Activated naive CD4-positive, alpha-beta T cell treated with anti-CD3 and anti-CD28 coated beads, Interleukin-2, amount 50 U/mL, for 72 hours (primary cell): ENCODE data around the gene CELF2. TPM values are rescaled to one million over a fixed set of nuclear protein-coding genes. Genes with fewer than 3 reads are reported as not detected.

Experiments
- ATAC-seq, 2 donors: fragments of 150-1000 bp; cut with Tn5 transposase; 2 replicates each; pipeline ENCODE4 v1.10.0; 2021; ENCODE audit warnings: mild to moderate bottlenecking in 2 of 2, moderate library complexity in 2 of 2
- DNase-seq, 2 donors: peaks; one replicate each; pipeline ENCODE4 v3.0.0; 2021 to 2022; ENCODE audit warnings: low spot score in 2 of 2
- H3K27ac Mint-ChIP-seq, 2 donors: one replicate each; pipeline ENCODE4 v1.8.0; 2022; ENCODE audit warnings: mild to moderate bottlenecking in 2 of 2, mixed read lengths in 2 of 2
- H3K36me3 Mint-ChIP-seq, 2 donors: one replicate each; pipeline ENCODE4 v1.8.0; 2022; ENCODE audit warnings: mixed read lengths in 2 of 2
- H3K9me3 Mint-ChIP-seq, 2 donors: one replicate each; pipeline ENCODE4 v1.8.0; 2022; ENCODE audit warnings: mixed read lengths in 2 of 2
- total RNA-seq, 2 donors: library from RNA; stranded (reverse); gene quantifications; one replicate each; pipeline ENCODE4 v1.2.3, GENCODE V29; 2022

The CELF2 gene
- total RNA-seq, 2 donors from 2014 or later = 95.0 to 120 TPM

GRCh38 chr10:11227103-11227502 lies 209.4 kb downstream of the CELF2 start:
- peaks cover 26 to 56% of the 10 kb centered on the region in 2 donors for H3K36me3 Mint-ChIP-seq

DNA sequence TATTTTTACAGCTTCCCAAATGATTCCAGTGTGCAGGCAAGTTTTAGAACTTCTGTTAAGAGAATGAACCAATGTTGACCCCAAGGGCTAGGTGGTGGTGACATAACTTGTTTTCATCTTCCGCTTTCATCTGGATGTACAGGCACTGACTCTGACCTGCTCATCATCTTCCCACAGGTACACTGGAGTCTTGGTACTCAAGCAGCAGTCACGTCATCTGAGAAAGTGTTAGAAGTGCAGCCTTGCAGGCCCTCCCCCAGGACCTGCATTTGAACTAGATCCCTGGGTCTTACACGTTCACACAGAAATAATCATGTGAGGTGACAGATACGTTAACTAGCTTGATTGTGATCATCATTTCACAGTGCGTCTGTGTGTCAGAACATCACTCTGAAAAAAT lies 212.2 kb downstream of the CELF2 start:
- ATAC-seq (no peak), DNase-seq (no peak)
- peaks cover 23 to 53% of the 10 kb centered on the region in 2 donors for H3K36me3 Mint-ChIP-seq
- H3K27ac Mint-ChIP-seq = peak overlapping the region; percentile 37 to 97
- H3K9me3 Mint-ChIP-seq = no peaks in the 10 kb centered on the region

More at GRCh38 chr10:11227103-11227502, 209.4 kb downstream of the CELF2 start:
- Mint-ChIP-seq H3K27ac (peak overlapping the region; percentile 93 to 98), H3K9me3 (no peaks in the 10 kb centered on the region)
- no peak for DNase-seq
- peak in 1 of 2 donors; percentile 20 for ATAC-seq

- Mint-ChIP-seq H3K27ac (peak overlapping the region; percentile 96 to 97), H3K9me3 (no peaks in the 10 kb centered on the region), H3K36me3 (peaks cover 23 to 45% of the 10 kb centered on the region in 2 donors)
- DNase-seq (no peak), ATAC-seq (no peak)
Observed at GRCh38 chr10:11230498-11231167, 213.0 kb downstream of the CELF2 start.

DNA sequence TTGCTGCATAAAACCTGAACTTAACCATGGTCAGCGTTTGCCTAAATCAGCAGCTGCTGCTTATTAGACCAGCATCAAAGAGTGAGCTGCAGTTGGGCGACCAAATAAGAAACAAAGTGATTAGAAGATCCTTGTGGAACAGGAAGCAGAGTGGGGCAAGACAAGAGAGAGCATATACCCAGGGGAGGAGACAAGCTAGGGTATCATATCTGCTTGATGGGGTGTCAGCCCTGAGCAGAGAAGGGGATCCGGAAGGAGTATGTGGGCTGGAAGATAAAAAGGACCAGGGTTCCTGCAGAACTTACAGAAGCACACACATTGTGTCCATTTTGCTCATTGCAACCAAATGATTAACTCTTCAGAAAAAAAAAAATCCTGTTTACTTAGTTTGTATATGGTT lies 213.6 kb downstream of the CELF2 start:
- Mint-ChIP-seq H3K9me3 (no peaks in the 10 kb centered on the region), H3K36me3 (peaks cover 24 to 39% of the 10 kb centered on the region in 2 donors), H3K27ac (peak overlapping the region; percentile 96 to 97)
- ATAC-seq (no peak), DNase-seq (no peak)

DNA sequence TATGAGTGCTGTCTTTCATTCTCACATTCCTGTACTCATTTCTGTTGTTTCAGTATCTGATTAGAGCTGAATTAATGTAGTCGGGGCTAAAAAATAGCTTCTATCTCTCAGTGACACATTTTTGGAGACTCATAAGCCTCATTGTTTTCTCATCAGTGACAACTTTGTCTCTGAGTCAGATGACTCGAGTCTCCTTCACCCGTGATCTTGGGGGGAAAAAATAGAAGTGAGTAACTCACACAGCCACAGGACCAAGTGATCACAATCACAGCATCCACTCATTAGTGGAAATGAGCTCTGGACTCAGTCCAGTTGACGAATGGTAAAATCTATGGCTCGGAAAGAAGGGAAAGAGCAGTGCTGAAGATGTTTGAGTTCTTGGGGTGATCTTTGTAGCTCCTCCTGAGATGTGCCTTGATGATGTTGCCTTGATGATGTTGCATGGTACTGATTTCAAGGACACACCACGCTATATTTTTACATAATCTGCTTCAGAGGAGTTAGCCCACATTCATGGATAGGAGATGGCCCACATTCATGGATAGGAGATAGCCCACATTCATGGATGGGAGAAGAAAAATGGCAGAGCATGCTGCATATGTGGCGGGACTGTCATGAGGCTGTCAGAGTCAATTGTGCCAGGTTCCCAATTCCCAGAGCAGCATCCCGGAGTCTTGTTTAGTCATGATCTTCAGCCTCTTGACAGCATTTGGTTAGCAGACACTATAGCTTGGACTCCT lies 214.7 kb downstream of the CELF2 start:
- no peaks in the 10 kb centered on the region for H3K9me3 Mint-ChIP-seq
- H3K27ac Mint-ChIP-seq = peak overlapping the region; percentile 96 to 97
- ATAC-seq (peak; percentile 69 to 75), DNase-seq (peak in 1 of 2 donors; percentile 35)
- H3K36me3 Mint-ChIP-seq = peaks cover 30 to 48% of the 10 kb centered on the region in 2 donors

- peaks cover 27 to 41% of the 10 kb centered on the region in 2 donors for H3K36me3 Mint-ChIP-seq
- ATAC-seq (peak; percentile 8 to 18), DNase-seq (no peak)
- H3K9me3 Mint-ChIP-seq = no peaks in the 10 kb centered on the region
- peak overlapping the region; percentile 96 to 97 for H3K27ac Mint-ChIP-seq
Observed at GRCh38 chr10:11234857-11235531, 217.3 kb downstream of the CELF2 start.

DNA sequence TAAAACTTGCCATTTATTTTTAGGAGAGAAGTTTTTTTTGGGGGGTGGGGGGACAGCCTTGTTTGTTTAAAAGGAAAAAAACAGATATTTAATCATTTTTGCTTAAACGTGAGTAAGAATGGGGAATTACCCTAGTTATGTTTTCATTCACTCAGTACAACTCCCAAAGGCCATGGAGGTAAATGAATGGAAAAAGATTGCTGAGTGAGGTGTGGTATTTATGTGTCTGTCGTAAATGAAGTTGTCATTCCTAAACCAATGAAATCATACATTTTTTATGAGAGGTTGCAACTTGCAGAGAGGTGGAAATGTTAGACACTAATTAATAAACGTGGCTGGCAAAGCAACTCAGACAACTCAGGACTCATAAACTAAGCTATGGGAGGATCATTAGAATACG lies 218.1 kb downstream of the CELF2 start:
- DNase-seq = no peak
- peaks cover 21 to 37% of the 10 kb centered on the region in 2 donors for H3K36me3 Mint-ChIP-seq
- H3K27ac Mint-ChIP-seq = peak overlapping the region; percentile 96 to 97
- ATAC-seq = peak; percentile 55 to 63
- no peaks in the 10 kb centered on the region for H3K9me3 Mint-ChIP-seq

GRCh38 chr10:11236234-11236633 lies 218.6 kb downstream of the CELF2 start:
- ATAC-seq (peak; percentile 37 to 68), DNase-seq (no peak)
- H3K27ac Mint-ChIP-seq = peak overlapping the region; percentile 96 to 97
- no peaks in the 10 kb centered on the region for H3K9me3 Mint-ChIP-seq
- peaks cover 18 to 37% of the 10 kb centered on the region in 2 donors for H3K36me3 Mint-ChIP-seq

GRCh38 chr10:11237571-11237970 lies 219.9 kb downstream of the CELF2 start:
- DNase-seq = no peak
- H3K36me3 Mint-ChIP-seq = peaks cover 19 to 37% of the 10 kb centered on the region in 2 donors

DNA sequence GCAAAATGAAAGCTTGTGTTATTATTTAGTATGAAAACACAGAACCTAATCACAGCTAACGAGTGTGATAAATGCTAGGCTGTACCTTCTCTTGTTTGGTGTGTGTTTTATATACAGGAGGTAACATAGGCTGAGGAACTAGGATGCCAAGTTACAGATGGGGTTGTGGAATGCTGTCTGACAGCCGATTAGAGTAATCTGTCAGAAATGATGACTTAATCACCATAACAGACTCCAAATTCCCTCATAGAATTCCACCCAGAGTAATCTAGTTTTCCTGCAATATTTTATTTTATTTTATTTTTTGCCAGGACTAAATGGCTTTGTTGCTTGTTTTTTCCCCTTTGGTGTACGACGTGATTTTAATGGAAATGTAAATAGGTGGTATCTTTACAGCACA lies 221.2 kb downstream of the CELF2 start:
- H3K36me3 Mint-ChIP-seq = peaks cover 13 to 33% of the 10 kb centered on the region in 2 donors

More at GRCh38 chr10:11237571-11237970, 219.9 kb downstream of the CELF2 start:
- ATAC-seq = peak in 1 of 2 donors; percentile 52
- Mint-ChIP-seq H3K27ac (peak overlapping the region; percentile 96 to 97), H3K9me3 (no peaks in the 10 kb centered on the region)

DNA sequence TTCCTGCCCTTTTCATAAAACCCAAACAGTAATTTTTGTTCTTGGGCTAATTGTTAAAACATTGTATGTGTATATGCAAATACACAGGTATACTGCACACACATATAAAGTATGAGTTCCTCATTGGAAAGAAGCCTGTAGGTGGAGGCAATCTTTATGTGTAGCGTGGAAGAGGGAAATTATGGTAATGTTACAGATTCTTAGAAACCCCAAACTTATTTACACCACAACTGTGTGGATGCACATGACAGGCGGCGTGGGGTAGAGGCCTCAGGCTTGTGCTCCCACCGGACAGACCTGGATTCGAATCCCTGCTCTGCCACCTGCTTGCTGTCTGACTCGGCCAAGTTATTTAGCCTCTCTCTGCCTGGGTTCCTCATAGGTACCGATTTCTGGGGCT lies 223.0 kb downstream of the CELF2 start:
- no peak for ATAC-seq
- H3K9me3 Mint-ChIP-seq = no peaks in the 10 kb centered on the region
- peak overlapping the region in 1 of 2 donors; percentile 72 for H3K27ac Mint-ChIP-seq
- no peak for DNase-seq
- H3K36me3 Mint-ChIP-seq = peaks cover 13 to 30% of the 10 kb centered on the region in 2 donors

More for the DNA sequence above, 221.2 kb downstream of the CELF2 start:
- DNase-seq = no peak
- Mint-ChIP-seq H3K9me3 (no peaks in the 10 kb centered on the region), H3K27ac (no peak overlapping the region)
- ATAC-seq = no peak

DNA sequence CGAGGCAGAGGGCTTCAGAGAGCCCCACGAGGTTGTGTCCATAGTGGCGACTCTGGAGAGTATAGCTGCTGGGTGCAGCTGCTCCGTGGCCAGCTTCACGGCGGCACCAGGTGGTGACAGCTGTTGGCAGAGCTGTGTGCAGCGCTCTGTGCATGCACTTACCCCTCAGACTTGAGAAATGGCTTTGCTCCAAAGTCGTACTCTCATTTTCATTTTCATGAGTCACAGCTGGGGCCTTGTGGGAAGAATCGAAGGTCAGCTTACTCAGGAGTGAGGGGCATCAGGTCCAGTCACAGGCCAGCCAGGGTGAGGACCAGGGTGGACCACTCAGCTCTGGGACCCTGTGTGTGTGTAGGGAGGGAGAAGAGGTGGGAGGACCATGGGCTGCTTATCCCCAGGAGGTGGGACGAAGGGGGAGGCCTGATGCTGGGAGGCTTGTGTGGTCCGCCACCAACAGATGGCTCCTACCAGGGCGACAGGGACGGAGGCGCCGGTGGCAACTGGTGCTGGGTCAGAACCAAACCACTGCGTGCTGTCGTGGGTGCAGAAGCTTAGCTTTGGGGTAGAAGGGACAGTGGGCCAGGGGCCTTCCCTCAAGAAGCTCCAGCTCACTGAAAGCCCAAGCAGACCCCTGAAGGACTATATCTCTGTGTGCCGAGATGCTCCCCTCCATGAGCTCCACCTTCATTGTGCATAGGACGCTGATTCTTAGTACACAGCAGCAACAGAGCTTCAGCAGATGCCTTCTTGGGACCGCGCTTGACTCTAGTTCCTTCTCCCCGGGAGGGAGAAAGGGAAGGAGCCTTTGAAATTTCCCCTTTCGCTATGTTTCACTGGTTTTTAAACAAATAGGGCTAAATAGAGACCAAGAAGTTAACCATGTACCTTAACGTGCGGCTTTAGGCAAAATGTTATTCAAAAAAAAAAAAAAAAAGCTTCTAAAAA lies 225.0 kb downstream of the CELF2 start:
- H3K36me3 Mint-ChIP-seq = peaks cover 6 to 18% of the 10 kb centered on the region in 2 donors
- peak in 1 of 2 donors; percentile 66 for DNase-seq
- no peaks in the 10 kb centered on the region for H3K9me3 Mint-ChIP-seq
- peak overlapping the region; percentile 86 to 93 for H3K27ac Mint-ChIP-seq
- peak; percentile 64 to 71 for ATAC-seq

GRCh38 chr10:11243425-11244222 lies 226.0 kb downstream of the CELF2 start:
- DNase-seq (no peak), ATAC-seq (peak in 1 of 2 donors; percentile 11)
- Mint-ChIP-seq H3K36me3 (peaks cover 6 to 19% of the 10 kb centered on the region in 2 donors), H3K9me3 (no peaks in the 10 kb centered on the region), H3K27ac (peak overlapping the region in 1 of 2 donors; percentile 67)

GRCh38 chr10:11245095-11245479 lies 227.4 kb downstream of the CELF2 start:
- Mint-ChIP-seq H3K36me3 (peaks cover 10 to 19% of the 10 kb centered on the region in 2 donors), H3K9me3 (no peaks in the 10 kb centered on the region), H3K27ac (no peak overlapping the region)
- DNase-seq (no peak), ATAC-seq (peak in 1 of 2 donors; percentile 11)

DNA sequence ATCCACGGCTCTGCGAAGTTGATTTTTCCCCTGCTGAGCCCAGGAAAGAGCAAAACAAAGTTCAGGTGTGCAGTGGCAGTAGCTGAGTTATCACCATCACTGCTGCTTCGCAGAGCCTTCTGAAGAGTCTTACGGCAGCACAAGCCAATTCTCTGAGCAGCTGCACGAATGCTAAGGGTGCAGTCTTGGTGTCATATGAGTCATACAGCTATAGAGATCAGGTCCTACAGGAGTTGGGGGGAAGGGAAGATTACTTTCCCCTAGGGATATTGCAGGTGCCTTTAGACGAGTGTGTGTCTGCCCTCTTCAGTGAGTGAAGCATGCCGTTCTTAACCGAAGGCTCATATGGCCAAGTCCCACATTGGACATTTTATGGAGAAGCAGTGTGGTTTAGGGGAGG lies 227.8 kb downstream of the CELF2 start:
- no peak for DNase-seq
- peak; percentile 53 to 59 for ATAC-seq

More for the DNA sequence above, 227.8 kb downstream of the CELF2 start:
- Mint-ChIP-seq H3K27ac (no peak overlapping the region), H3K9me3 (no peaks in the 10 kb centered on the region), H3K36me3 (peaks cover 10 to 19% of the 10 kb centered on the region in 2 donors)
